Mammary epithelial cell (primary cell): ENCODE results near the gene NPAS3.

Experiments
- CTCF ChIP-seq, 2 donors: IDR thresholded peaks in 1 of 2; conservative IDR thresholded peaks in 1 of 2; 2 replicates each; pipeline ENCODE4 v1.5.1; 2011 to 2012; ENCODE audit warnings: inconsistent platforms in 2 of 2, low read length in 2 of 2, mild to moderate bottlenecking in 2 of 2, control low read depth in 1 of 2, low read depth in 1 of 2; ENCODE audit not compliant: insufficient read depth in 1 of 2; ENCODE audit errors: extremely low read depth in 1 of 2
- EZH2 ChIP-seq: IDR thresholded peaks from 2 replicates; pipeline ENCODE4 v1.6.1; 2012; ENCODE audit warnings: low read length, inconsistent platforms, borderline replicate concordance

- no peak for TF ChIP-seq CTCF (conservative IDR thresholded peaks at IDR 0.05 in 1 of 2, IDR thresholded peaks at IDR 0.05 in 1 of 2; ENCODE audit: extremely low read depth in 1 of 2, insufficient read depth in 1 of 2, low read depth in 1 of 2, low read length in 2 of 2)
- no peak for TF ChIP-seq EZH2
Measured at GRCh38 chr14:33524244-33524643, 585.6 kb downstream of the NPAS3 start.
